Neuronal stem cell (in vitro differentiated cells): ENCODE results near the gene USP46.

Experiments
- DNase-seq: peaks from one replicate; pipeline ENCODE4 v3.0.0-alpha.2; 2013; ENCODE audit warnings: low spot score
- H2AFZ ChIP-seq: one replicate; pipeline ENCODE4 v1.6.1; 2013; ENCODE audit warnings: mild to moderate bottlenecking, low read length, inconsistent platforms
- H2AK5ac ChIP-seq: 2 replicates; pipeline ENCODE4 v1.6.1; 2013; ENCODE audit warnings: low read depth, mild to moderate bottlenecking, inconsistent platforms, low read length, moderate library complexity, mixed read lengths
- H2BK120ac ChIP-seq: 2 replicates; pipeline ENCODE4 v1.6.1; 2013; ENCODE audit warnings: low read depth, mild to moderate bottlenecking, inconsistent platforms, low read length, moderate library complexity, mixed read lengths
- H2BK12ac ChIP-seq: one replicate; pipeline ENCODE4 v1.6.1; 2013; ENCODE audit warnings: low read length, inconsistent platforms
- H2BK15ac ChIP-seq: 2 replicates; pipeline ENCODE4 v1.6.1; 2013; ENCODE audit warnings: mild to moderate bottlenecking, low read length, inconsistent platforms, mixed read lengths
- H2BK5ac ChIP-seq: one replicate; pipeline ENCODE4 v1.6.1; 2013; ENCODE audit warnings: inconsistent platforms, mild to moderate bottlenecking, low read length, moderate library complexity
- H3K14ac ChIP-seq: one replicate; pipeline ENCODE4 v1.6.1; 2013; ENCODE audit warnings: low read length, inconsistent platforms
- H3K18ac ChIP-seq: 2 replicates; pipeline ENCODE4 v1.6.1; 2013; ENCODE audit warnings: low read length, inconsistent platforms
- H3K23ac ChIP-seq: 2 replicates; pipeline ENCODE4 v1.6.1; 2013; ENCODE audit warnings: low read depth, mild to moderate bottlenecking, mixed read lengths, low read length, inconsistent platforms; ENCODE audit not compliant: poor library complexity
- H3K27ac ChIP-seq: replicated peaks from 3 replicates; pipeline ENCODE4 v1.5.1; 2013; ENCODE audit warnings: low read length, inconsistent platforms
- H3K27me3 ChIP-seq, 3 experiments: 2 replicates each; pipeline ENCODE4 v1.6.1; 2013; ENCODE audit warnings: low read length in 3 of 3, mild to moderate bottlenecking in 2 of 3, inconsistent platforms in 1 of 3, low read depth in 1 of 3, mixed read lengths in 1 of 3, moderate library complexity in 1 of 3; ENCODE audit not compliant: control insufficient read depth in 3 of 3, insufficient read depth in 3 of 3
- H3K36me3 ChIP-seq, 2 donors: replicated peaks in 1 of 2; 2 replicates each; pipeline ENCODE4 v1.6.1; 2013; ENCODE audit warnings: low read length in 2 of 2; ENCODE audit not compliant: control insufficient read depth in 2 of 2, insufficient read depth in 2 of 2
- H3K4ac ChIP-seq: 2 replicates; pipeline ENCODE4 v1.6.1; 2013; ENCODE audit warnings: inconsistent platforms, mild to moderate bottlenecking, low read length, moderate library complexity
- H3K4me1 ChIP-seq, 2 donors: 1 replicate in 1 of 2; 2 replicates in 1 of 2; pipeline ENCODE4 v1.6.1; 2013; ENCODE audit warnings: low read length in 2 of 2, low read depth in 1 of 2; ENCODE audit not compliant: control insufficient read depth in 2 of 2, insufficient read depth in 1 of 2
- H3K4me2 ChIP-seq: one replicate; pipeline ENCODE4 v1.6.1; 2013; ENCODE audit warnings: mild to moderate bottlenecking, low read length, inconsistent platforms; ENCODE audit not compliant: insufficient read depth, poor library complexity, severe bottlenecking
- H3K4me3 ChIP-seq, 2 donors: 2 replicates each; pipeline ENCODE4 v1.5.1; 2013; ENCODE audit warnings: low read length in 2 of 2, mild to moderate bottlenecking in 2 of 2, inconsistent platforms in 1 of 2, moderate library complexity in 1 of 2
- H3K79me1 ChIP-seq: one replicate; pipeline ENCODE4 v1.6.1; 2013; ENCODE audit warnings: low read depth, mild to moderate bottlenecking, inconsistent platforms, low read length, moderate library complexity
- H3K9ac ChIP-seq: one replicate; pipeline ENCODE4 v1.6.1; 2013; ENCODE audit warnings: mild to moderate bottlenecking, low read depth, low read length, inconsistent platforms; ENCODE audit not compliant: poor library complexity
- H3K9me3 ChIP-seq, 2 donors: replicated peaks in 1 of 2; 2 replicates each; pipeline versions ENCODE3 to v1.6.1; 2013; ENCODE audit warnings: low read length in 2 of 2, mild to moderate bottlenecking in 2 of 2, inconsistent platforms in 1 of 2, low read depth in 1 of 2, mixed read lengths in 1 of 2, moderate library complexity in 1 of 2; ENCODE audit not compliant: control insufficient read depth in 2 of 2, insufficient read depth in 1 of 2
- H4K8ac ChIP-seq: one replicate; pipeline ENCODE4 v1.6.1; 2013; ENCODE audit warnings: low read depth, mild to moderate bottlenecking, inconsistent platforms, low read length, moderate library complexity
- H4K91ac ChIP-seq: one replicate; pipeline ENCODE4 v1.6.1; 2013; ENCODE audit warnings: low read length, low read depth, mild to moderate bottlenecking, inconsistent platforms; ENCODE audit not compliant: poor library complexity
- WGBS, 2 donors: extraction: QIAGEN DNeasy Blood & Tissue Kit; methylation state at CpG; one replicate each; pipeline ENCODE4 v1.1.7; 2013; ENCODE audit warnings: missing lambda C conversion rate in 2 of 2, mixed read lengths in 1 of 2; ENCODE audit not compliant: insufficient read length in 2 of 2, insufficient replicate concordance in 1 of 2; ENCODE audit errors: extremely low coverage in 2 of 2; 5-methylcytosine and 5-hydroxymethylcytosine counted together

The USP46 gene

GRCh38 chr4:52576326-52576725 lies 82.8 kb downstream of the USP46 start:
- Histone ChIP-seq H2AK5ac (no peak overlapping the region), H3K4me1 (no peaks in the 10 kb centered on the region), H2BK120ac (no peak overlapping the region), H2BK15ac (no peak overlapping the region), H3K27ac (no peak overlapping the region), H3K27me3 (no peaks in the 10 kb centered on the region), H3K9me3 (peaks cover 0 to 2% of the 10 kb centered on the region in 2 donors), H2BK12ac (no peak overlapping the region), H3K4ac (no peak overlapping the region), H3K79me1 (no peaks in the 10 kb centered on the region), H2BK5ac (no peak overlapping the region), H3K18ac (no peak overlapping the region), H4K91ac (no peak overlapping the region), H3K9ac (no peak overlapping the region), H4K8ac (no peak overlapping the region), H3K4me3 (no peak overlapping the region), H3K4me2 (no peak overlapping the region), H3K23ac (no peak overlapping the region), H3K14ac (no peak overlapping the region), H3K36me3 (no peaks in the 10 kb centered on the region), H2AFZ (no peak overlapping the region)
- WGBS, 2 donors: no CpG with 5 or more reads among the region's 7 CpGs
- no peak for DNase-seq

DNA sequence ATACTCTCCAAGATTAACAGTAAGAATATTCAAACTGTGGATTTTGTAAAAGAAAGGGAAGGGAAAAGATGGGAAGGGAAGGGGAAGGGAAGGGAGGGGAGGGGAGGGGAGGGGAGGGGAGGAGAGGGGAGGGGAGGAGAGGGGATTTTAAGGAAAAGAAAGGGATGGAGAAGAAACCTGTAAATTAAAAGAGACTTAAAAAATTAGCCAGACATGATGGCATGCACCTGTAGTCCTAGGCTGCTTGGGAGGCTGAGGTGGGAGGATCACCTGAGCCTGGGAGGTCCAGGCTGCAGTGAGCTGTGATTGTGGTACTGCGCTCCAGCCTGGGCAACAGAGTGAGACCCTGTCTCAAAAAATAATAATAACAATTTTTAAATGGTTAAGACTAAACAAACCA lies 83.7 kb downstream of the USP46 start:
- Histone ChIP-seq H3K79me1 (no peaks in the 10 kb centered on the region), H2AFZ (no peak overlapping the region), H2BK5ac (no peak overlapping the region), H3K9ac (no peak overlapping the region), H3K9me3 (peaks cover 0 to 2% of the 10 kb centered on the region in 2 donors), H4K91ac (no peak overlapping the region), H2BK15ac (no peak overlapping the region), H3K27me3 (no peaks in the 10 kb centered on the region), H4K8ac (no peak overlapping the region), H3K36me3 (no peaks in the 10 kb centered on the region), H3K27ac (no peak overlapping the region), H2BK12ac (no peak overlapping the region), H3K23ac (no peak overlapping the region), H3K4ac (no peak overlapping the region), H2AK5ac (no peak overlapping the region), H2BK120ac (no peak overlapping the region), H3K14ac (no peak overlapping the region), H3K18ac (no peak overlapping the region), H3K4me2 (no peak overlapping the region), H3K4me1 (no peaks in the 10 kb centered on the region), H3K4me3 (no peak overlapping the region)
- WGBS, 2 donors: no CpG with 5 or more reads among the region's 1 CpG
- no peak for DNase-seq

GRCh38 chr4:52574036-52574435 lies 85.1 kb downstream of the USP46 start:
- DNase-seq: no peak
- Histone ChIP-seq H4K8ac (no peak overlapping the region), H2BK5ac (no peak overlapping the region), H3K27ac (no peak overlapping the region), H2BK15ac (no peak overlapping the region), H3K79me1 (no peaks in the 10 kb centered on the region), H3K36me3 (no peaks in the 10 kb centered on the region), H3K4me2 (no peak overlapping the region), H4K91ac (no peak overlapping the region), H3K27me3 (no peaks in the 10 kb centered on the region), H3K9me3 (peaks cover 0 to 2% of the 10 kb centered on the region in 2 donors), H3K9ac (no peak overlapping the region), H3K4me3 (no peak overlapping the region), H2AFZ (no peak overlapping the region), H3K4ac (no peak overlapping the region), H2AK5ac (no peak overlapping the region), H2BK120ac (no peak overlapping the region), H2BK12ac (no peak overlapping the region), H3K14ac (no peak overlapping the region), H3K23ac (no peak overlapping the region), H3K18ac (no peak overlapping the region), H3K4me1 (peaks cover 0 to 1% of the 10 kb centered on the region in 2 donors)
- no CpG with 5 or more reads among the region's 5 CpGs for WGBS, 2 donors

DNA sequence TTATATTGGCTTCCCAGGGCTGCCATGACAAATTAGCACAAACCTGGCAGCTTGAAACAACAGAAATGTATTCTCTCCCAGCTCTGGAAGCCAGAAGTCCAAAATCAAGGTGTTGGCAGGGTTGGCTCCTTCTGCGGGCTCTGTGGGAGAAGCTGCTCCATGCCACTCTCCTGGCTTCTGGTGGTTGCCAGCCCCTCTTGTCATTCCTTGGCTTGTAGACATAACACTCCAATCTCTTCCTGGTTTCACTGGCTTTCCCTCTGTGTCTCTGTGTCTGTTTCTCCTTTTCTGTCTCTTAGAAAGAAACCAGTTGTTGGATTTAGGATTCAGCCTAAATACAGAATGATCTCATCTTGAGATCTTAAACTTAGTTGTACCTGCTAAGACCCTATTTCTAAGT lies 85.5 kb downstream of the USP46 start:
- no peak overlapping the region for H2BK12ac ChIP-seq
- no peak overlapping the region for H2BK120ac ChIP-seq
- no peak overlapping the region for H2AK5ac ChIP-seq
- no peaks in the 10 kb centered on the region for H3K27me3 ChIP-seq
- H3K9ac ChIP-seq: no peak overlapping the region
- no peak overlapping the region for H3K4ac ChIP-seq
- H3K18ac ChIP-seq: no peak overlapping the region
- DNase-seq: no peak
- no peaks in the 10 kb centered on the region for H3K79me1 ChIP-seq
- no peak overlapping the region for H4K8ac ChIP-seq
- no peak overlapping the region for H3K4me2 ChIP-seq
- peaks cover 0 to 1% of the 10 kb centered on the region in 2 donors for H3K4me1 ChIP-seq
- no peak overlapping the region for H3K14ac ChIP-seq
- H2BK5ac ChIP-seq: no peak overlapping the region
- H3K4me3 ChIP-seq: no peak overlapping the region
- no peak overlapping the region for H3K27ac ChIP-seq
- no peak overlapping the region for H4K91ac ChIP-seq
- whole genome bisulfite sequencing, 2 donors: no CpG with 5 or more reads among the region's 1 CpG
- no peak overlapping the region for H2AFZ ChIP-seq
- H3K36me3 ChIP-seq: no peaks in the 10 kb centered on the region
- peaks cover 0 to 2% of the 10 kb centered on the region in 2 donors for H3K9me3 ChIP-seq
- H3K23ac ChIP-seq: no peak overlapping the region
- no peak overlapping the region for H2BK15ac ChIP-seq
